ENCODE measurements around the gene CACYBP.

Gene CACYBP

GRCh38 chr1:174971466-174971865, 28.3 kb upstream of the CACYBP start:
- H3K4me3 ChIP-seq (ENCODE audit: low read depth, low read length): no peak overlapping the region
- DNase-seq (ENCODE audit: low read depth): no peak

DNA sequence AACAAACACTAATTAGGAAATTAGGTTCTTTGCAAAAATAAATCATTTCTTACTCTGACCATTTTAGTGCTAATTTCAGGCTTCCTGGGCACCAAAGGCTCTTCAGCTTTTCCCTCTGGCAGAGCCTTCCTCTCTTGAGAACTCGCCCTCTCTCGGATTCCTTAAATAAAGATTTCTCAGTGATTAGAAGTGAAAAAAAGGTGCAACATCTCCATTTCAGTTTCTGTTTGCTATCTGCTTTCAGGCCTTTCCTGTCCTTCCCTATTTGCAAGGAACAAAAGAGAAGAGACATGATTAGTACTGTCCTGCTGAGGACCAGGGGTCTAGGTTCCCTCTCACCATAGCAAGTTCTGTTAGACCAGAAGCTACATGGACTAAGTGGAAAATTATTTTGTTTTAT, 27.8 kb upstream of the CACYBP start:
- H3K4me3 ChIP-seq (ENCODE audit: low read depth, low read length): no peak overlapping the region
- DNase-seq (ENCODE audit: low read depth): no peak

DNA sequence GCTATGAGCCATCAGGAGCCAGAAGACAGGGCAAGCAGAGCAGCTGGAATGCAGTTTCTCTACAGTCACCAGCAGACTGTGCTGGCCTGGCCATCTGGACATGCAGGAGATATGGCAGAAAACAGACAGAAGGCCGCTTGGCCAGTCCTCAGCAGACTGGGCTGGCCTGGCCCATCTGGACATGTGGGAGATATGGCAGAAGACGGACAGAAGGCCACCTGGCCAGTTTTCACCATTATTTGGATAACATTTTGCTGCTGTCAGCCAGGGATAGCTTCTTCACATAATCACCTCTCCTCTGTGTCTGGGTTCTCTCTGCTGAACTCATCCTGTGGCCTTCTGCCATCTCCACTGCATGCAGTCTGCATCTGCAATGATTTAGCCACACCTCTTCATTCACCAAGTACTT, 25.0 kb upstream of the CACYBP start:
- no peak for DNase-seq (ENCODE audit: low read depth)
- H3K4me3 ChIP-seq (ENCODE audit: low read depth, low read length): no peak overlapping the region

- no peak for DNase-seq (ENCODE audit: low read depth)
- no peak overlapping the region for H3K4me3 ChIP-seq (ENCODE audit: low read depth, low read length)
Observed at GRCh38 chr1:174975764-174976163, 24.0 kb upstream of the CACYBP start.

DNA sequence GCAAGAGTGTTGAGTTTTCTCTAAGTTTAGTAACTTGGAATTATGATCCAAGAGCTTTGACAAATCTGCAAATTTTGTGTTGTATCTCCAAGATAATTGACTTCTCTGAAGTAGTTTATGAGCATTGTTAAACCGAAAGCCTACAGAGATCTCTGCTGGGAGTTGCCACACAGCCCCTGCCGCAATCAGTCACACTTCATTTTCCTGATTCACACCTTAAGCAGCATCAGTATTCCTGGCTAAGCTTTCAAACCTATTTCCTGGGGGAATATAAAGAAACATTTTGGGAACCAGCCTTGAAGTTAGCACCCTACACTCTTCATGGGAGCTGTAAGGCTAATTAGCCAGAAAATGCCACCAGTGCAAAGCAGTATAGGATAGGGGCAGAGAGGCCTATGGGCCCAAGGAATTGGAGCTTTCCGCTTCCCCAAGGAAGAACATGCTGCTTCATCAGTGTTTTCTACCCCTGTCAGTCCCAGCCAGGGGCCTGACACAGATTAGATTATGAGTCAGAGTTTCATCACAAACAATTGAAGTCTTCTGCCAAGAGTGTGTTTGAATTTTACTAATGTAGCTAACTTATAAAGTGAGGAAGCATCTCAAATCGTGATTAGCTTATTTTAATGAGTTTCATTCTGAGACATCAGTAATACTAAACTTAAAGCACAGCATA, 23.2 kb upstream of the CACYBP start:
- H3K4me3 ChIP-seq (ENCODE audit: low read depth, low read length): no peak overlapping the region
- no peak for DNase-seq (ENCODE audit: low read depth)

DNA sequence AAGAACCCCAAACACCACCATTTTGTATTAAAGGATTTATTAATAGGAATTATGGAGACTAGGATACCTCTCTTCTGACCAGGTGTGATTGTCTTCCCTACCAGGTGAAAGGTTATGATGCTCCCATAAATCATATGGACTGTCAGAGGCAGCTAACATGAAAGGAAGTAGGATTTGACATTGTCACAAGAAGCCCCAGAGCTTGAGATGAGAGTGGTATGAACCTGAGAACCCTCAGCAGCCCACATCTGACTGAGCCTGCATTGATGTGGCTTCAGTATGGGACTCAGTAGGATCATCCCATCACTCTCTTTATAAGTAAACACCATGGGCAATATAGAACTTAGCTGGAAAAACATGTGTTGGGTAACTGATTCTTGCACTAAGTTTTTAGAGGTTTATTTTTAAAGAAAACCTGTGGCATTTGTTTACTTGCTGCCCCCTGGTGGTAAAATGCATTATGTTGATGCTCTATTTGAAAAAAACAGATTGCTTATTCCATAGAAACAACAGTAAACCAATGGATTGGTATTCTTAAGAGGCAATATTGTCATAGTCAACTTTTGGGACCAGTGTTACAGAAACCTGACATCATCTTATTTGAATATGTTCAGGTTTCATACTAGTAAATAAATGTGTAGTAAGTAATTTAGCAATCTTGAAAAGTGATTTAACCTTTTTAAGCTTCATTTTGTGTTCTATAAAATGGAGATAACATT, 16.6 kb upstream of the CACYBP start:
- no peak for DNase-seq (ENCODE audit: low read depth)
- no peak overlapping the region for H3K4me3 ChIP-seq (ENCODE audit: low read depth, low read length)

DNA sequence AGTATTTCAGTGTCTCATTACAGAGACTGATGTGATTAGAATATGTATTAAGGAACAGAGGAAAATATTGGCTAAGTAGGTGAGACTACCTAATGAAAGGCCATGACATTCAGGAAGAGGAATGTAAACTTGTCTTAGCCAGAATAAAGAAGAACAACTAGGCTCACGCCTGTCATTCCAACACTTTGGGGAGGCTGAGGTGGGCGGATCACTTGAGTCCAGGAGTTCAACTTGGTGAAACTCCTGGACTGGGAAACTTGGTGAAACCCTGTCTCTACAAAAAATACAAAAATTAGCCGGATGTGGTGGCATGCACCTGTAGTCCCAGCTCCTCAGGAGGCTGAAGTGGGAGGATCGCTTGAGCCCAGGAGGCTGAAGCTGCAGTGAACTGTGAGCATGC, 14.8 kb upstream of the CACYBP start:
- no peak for DNase-seq (ENCODE audit: low read depth)
- H3K4me3 ChIP-seq (ENCODE audit: low read depth, low read length): no peak overlapping the region

DNA sequence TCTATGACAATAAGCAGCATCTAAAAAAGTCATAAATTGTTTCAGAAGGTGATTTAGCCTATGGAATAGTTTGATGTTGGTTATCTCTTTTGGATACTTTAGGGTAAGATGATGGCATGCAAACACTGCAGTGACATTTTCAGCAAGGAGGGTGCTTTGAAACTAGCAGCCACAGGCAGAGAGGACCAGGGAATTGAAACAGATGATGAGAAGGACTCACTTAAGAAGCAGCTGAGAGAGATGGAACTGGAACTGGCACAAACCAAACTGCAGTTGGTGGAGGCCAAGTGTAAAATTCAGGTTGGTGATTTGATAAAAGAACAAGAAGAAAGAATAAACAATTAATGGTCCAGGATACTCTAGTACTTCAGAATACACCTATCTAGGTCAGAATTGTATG, 11.2 kb upstream of the CACYBP start:
- DNase-seq (ENCODE audit: low read depth): no peak

DNA sequence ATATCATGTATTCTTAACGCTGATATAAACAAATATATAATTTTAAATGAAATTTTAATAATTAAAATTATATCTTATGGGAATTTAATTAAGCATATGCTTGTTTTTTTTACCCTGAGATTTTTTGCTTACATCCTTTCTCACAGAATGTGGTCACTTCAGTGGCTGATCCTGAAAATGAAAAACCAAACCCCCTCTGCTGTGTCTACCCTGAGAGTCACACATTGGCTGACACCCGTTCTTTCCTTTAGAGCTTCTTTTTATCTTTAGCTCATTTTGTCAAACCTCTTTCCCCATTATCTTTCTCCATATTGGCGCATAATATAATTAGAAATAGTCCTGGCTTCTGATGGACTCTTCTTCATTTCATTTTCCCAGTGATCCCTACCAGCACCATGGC, 10.8 kb upstream of the CACYBP start:
- DNase-seq (ENCODE audit: low read depth): no peak

More for the DNA sequence above, 11.2 kb upstream of the CACYBP start:
- H3K4me3 ChIP-seq (ENCODE audit: low read depth, low read length): no peak overlapping the region

GRCh38 chr1:174989536-174990220, 10.1 kb upstream of the CACYBP start:
- H3K4me3 ChIP-seq (ENCODE audit: low read depth, low read length): no peak overlapping the region
- DNase-seq (ENCODE audit: low read depth): no peak

More for the DNA sequence above, 10.8 kb upstream of the CACYBP start:
- no peak overlapping the region for H3K4me3 ChIP-seq (ENCODE audit: low read depth, low read length)

GRCh38 chr1:174990382-174990999, 9.3 kb upstream of the CACYBP start:
- DNase-seq (ENCODE audit: low read depth): no peak
- peak overlapping the region; percentile 26 for H3K4me3 ChIP-seq (ENCODE audit: low read depth, low read length)

DNA sequence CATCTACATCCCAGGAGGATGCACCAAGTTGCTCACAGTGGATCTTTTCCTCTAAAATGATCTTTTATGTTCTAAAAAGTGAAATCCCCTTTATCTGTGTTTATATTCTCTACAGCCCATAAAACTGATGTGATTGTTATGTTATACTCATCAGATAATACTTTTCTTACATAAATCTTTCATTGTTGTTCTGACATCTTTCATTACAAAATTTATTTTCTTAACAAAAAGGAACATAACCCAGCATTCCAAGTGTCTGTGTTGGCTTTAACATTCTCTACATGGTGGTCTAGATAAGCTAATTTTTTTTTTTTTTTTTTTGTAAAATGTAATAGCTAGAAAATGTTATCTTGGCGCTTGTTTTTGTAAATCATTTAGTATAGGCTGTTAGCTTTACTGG, 8.3 kb upstream of the CACYBP start:
- no peak overlapping the region for H3K4me3 ChIP-seq (ENCODE audit: low read depth, low read length)
- no peak for DNase-seq (ENCODE audit: low read depth)

DNA sequence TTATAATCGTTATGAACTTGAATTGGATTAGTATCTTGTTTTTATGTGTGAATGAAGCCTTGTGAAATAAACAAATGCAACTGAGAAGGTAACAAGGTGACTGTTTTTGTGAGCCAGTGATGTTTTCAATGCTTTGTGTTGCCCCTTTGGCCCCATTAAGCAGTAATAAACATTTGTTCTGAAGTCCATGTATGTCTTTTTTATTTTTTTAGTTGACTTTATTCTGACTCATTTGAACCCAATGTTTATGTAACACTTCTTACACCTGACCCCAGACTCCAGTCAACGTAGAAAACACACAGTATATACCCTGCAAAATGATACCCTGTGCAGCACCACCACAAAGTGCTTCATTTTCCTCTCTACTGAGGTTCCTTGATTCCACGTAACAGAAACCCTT, 4.6 kb upstream of the CACYBP start:
- no peak overlapping the region for H3K4me3 ChIP-seq (ENCODE audit: low read depth, low read length)
- DNase-seq (ENCODE audit: low read depth): no peak

- no peak overlapping the region for H3K4me3 ChIP-seq (ENCODE audit: low read depth, low read length)
- no peak for DNase-seq (ENCODE audit: low read depth)
Observed at GRCh38 chr1:174995916-174996315, 3.8 kb upstream of the CACYBP start.

DNA sequence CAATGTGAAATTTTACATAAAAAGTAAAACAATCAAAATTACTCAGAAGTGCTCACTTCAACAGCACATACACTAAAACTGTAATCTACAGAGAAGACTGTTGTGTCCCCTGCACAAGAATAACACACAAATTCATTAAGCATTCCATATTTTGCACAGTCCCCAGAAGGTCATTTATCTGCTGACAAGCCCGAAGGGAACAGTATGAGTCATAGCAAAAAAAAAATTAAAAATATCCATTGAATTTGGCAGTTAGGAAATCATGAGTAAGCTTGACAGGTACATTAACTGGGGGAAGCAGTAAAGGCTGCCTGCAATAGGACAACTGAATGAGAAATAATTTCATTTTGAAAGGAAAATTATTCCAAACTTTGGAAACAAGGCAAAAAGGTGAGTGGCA, 3.3 kb upstream of the CACYBP start:
- no peak overlapping the region for H3K4me3 ChIP-seq (ENCODE audit: low read depth, low read length)
- no peak for DNase-seq (ENCODE audit: low read depth)

GRCh38 chr1:174997041-174997440, 2.7 kb upstream of the CACYBP start:
- no peak for DNase-seq (ENCODE audit: low read depth)
- no peak overlapping the region for H3K4me3 ChIP-seq (ENCODE audit: low read depth, low read length)

GRCh38 chr1:174998569-174999215, 1.1 kb upstream of the CACYBP start:
- H3K4me3 ChIP-seq (ENCODE audit: low read depth, low read length): peak overlapping the region; percentile 95
- DNase-seq (ENCODE audit: low read depth): no peak

- peak overlapping the region; percentile 95 for H3K4me3 ChIP-seq (ENCODE audit: low read depth, low read length)
- peak; percentile 98 for DNase-seq (ENCODE audit: low read depth)
Observed at GRCh38 chr1:174999216-174999935, 371 bp upstream of the CACYBP start.

DNA sequence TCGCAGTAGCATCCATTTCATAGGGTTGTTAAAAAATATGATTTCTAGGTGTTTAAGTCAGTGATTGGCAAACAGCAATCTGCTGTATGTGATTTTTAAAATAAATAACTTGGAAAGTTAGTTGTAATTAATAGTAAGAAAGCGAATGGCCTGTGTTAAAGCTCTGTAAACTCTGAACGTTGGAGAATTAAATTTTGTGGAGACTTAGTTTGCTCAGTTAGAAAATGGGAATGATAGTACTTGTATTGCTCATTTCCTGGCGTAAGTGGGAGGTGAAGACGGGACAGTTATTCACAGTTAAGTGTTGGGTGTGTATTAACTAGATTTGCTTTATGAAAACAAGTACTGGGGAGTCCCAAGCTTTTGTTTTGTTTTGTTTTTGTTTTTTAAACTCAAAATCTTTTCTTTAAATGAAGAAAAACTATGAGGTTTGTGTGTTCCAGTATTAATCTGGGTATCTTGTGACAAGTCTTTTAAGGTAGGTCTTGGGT, 995 bp downstream of the CACYBP start:
- H3K4me3 ChIP-seq (ENCODE audit: low read depth, low read length): peak overlapping the region; percentile 95
- no peak for DNase-seq (ENCODE audit: low read depth)
